ENCODE data around the gene KRT25. TPM values are rescaled to one million over a fixed set of nuclear protein-coding genes. Genes with fewer than 3 reads are reported as not detected.

Gene KRT25
- total and polyA plus RNA-seq, 2 of the 4 experiments (the other 2 are of a cell fraction) = not detected

DNA sequence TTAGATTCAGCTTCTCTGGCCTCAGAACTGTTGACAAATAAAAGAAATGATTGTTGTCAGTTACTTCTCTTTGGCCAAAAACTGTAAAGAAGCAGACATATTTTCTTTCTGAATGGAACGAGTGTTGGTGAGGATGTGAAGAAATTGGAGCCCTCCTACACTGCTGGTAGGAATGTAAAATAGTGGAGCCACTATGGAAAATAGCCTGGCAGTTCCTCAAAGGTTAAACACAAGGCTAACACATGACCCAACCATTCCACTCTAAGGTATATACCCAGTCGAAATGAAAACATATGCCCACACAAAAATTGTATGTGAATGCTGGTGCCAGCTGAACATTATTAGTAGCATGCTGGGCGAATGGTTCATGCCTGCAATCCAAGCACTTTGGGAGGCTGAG is 37.4 kb downstream of the KRT25 start:
- WGBS, 2 experiments (ENCODE audit: extremely low coverage in 2 of 2, insufficient read length in 1 of 2) = 40% methylated on average over 1 of the region's 3 CpGs; no CpG with 5 or more reads in 1 of the 2 experiments
- H3K4me2 ChIP-seq (ENCODE audit: low read depth, low read length) = no peak overlapping the region

More for the DNA sequence above, 37.4 kb downstream of the KRT25 start:
- Histone ChIP-seq H3K4me3 (ENCODE audit: insufficient read depth, low read depth, low read length) (no peak overlapping the region), H3K9me3 (ENCODE audit: control insufficient read depth, insufficient read depth, low read length) (no peaks in the 10 kb centered on the region), H3K36me3 (ENCODE audit: control insufficient read depth, insufficient read depth, low read length) (no peaks in the 10 kb centered on the region), H3K4me1 (ENCODE audit: control insufficient read depth, insufficient read depth, low read length) (no peaks in the 10 kb centered on the region), H4K5ac (ENCODE audit: low read depth, low read length) (no peak overlapping the region), H4K8ac (ENCODE audit: low read depth in 2 of 2, low read length in 2 of 2) (no peak overlapping the region), H3K9ac (ENCODE audit: low read depth, low read length) (no peak overlapping the region), H2AFZ (replicated peaks; ENCODE audit: low read length, poor library complexity) (no peak overlapping the region), H2BK5ac (ENCODE audit: low read depth, low read length, poor library complexity, severe bottlenecking) (no peak overlapping the region), H3K14ac (replicated peaks; ENCODE audit: low read depth, low read length) (no peak overlapping the region), H4K20me1 (ENCODE audit: insufficient read depth, low read length) (no peaks in the 10 kb centered on the region), H3K56ac (ENCODE audit: extremely low read depth, insufficient read depth, low read length) (no peak overlapping the region), H3K27me3 (ENCODE audit: control insufficient read depth, insufficient read depth, low read length) (peaks cover 44% of the 10 kb centered on the region), H3K23ac (ENCODE audit: low read depth, low read length) (no peak overlapping the region), H2AK9ac (replicated peaks; ENCODE audit: low read depth, low read length, poor library complexity) (no peak overlapping the region), H2BK20ac (ENCODE audit: low read depth, low read length) (no peak overlapping the region), H3K79me1 (ENCODE audit: low read depth in 1 of 2, low read length in 2 of 2) (no peaks in the 10 kb centered on the region), H3K27ac (ENCODE audit: insufficient read depth, low read length) (no peak overlapping the region), H2BK15ac (ENCODE audit: low read depth, low read length) (no peak overlapping the region), H3K18ac (ENCODE audit: low read depth, low read length) (no peak overlapping the region), H3K4ac (ENCODE audit: low read depth, low read length) (no peak overlapping the region), H3K9me1 (ENCODE audit: insufficient read depth, low read length) (no peaks in the 10 kb centered on the region), H2AK5ac (ENCODE audit: low read depth, low read length) (no peak overlapping the region), H2BK120ac (ENCODE audit: low read depth, low read length) (no peak overlapping the region), H4K91ac (ENCODE audit: insufficient read depth, low read depth, low read length) (no peak overlapping the region)
- dilution Hi-C loops (cut with HindIII; ENCODE audit: low sequenced_read_pairs, unreplicated experiment) = no loop called here
- POLR2A ChIA-PET (ENCODE audit: unreplicated experiment) = no interaction called here
- TF ChIP-seq FOS (IDR thresholded peaks at IDR 0.05; ENCODE audit: low read depth, low read length) (no peak), CHD1 (IDR thresholded peaks at IDR 0.05; ENCODE audit: low read depth, low read length) (no peak), NFE2L2 (IDR thresholded peaks at IDR 0.05; ENCODE audit: low read depth, low read length) (no peak), CEBPB (IDR thresholded peaks at IDR 0.05; ENCODE audit: low read depth, low read length) (no peak), MAZ (IDR thresholded peaks at IDR 0.05; ENCODE audit: borderline replicate concordance, low read depth, low read length) (no peak), RAD21 (IDR thresholded peaks at IDR 0.05; ENCODE audit: low read length) (no peak)
- TF ChIP-seq, protein P1, sequence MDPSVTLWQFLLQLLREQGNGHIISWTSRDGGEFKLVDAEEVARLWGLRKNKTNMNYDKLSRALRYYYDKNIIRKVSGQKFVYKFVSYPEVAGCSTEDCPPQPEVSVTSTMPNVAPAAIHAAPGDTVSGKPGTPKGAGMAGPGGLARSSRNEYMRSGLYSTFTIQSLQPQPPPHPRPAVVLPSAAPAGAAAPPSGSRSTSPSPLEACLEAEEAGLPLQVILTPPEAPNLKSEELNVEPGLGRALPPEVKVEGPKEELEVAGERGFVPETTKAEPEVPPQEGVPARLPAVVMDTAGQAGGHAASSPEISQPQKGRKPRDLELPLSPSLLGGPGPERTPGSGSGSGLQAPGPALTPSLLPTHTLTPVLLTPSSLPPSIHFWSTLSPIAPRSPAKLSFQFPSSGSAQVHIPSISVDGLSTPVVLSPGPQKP (IDR thresholded peaks at IDR 0.05; ENCODE audit: borderline replicate concordance, low read depth, low read length) = no peak
- TF ChIP-seq, protein P2, sequence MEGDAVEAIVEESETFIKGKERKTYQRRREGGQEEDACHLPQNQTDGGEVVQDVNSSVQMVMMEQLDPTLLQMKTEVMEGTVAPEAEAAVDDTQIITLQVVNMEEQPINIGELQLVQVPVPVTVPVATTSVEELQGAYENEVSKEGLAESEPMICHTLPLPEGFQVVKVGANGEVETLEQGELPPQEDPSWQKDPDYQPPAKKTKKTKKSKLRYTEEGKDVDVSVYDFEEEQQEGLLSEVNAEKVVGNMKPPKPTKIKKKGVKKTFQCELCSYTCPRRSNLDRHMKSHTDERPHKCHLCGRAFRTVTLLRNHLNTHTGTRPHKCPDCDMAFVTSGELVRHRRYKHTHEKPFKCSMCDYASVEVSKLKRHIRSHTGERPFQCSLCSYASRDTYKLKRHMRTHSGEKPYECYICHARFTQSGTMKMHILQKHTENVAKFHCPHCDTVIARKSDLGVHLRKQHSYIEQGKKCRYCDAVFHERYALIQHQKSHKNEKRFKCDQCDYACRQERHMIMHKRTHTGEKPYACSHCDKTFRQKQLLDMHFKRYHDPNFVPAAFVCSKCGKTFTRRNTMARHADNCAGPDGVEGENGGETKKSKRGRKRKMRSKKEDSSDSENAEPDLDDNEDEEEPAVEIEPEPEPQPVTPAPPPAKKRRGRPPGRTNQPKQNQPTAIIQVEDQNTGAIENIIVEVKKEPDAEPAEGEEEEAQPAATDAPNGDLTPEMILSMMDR (conservative IDR thresholded peaks at IDR 0.05; ENCODE audit: low read depth, low read length) = no peak
- TF ChIP-seq, protein P3, sequence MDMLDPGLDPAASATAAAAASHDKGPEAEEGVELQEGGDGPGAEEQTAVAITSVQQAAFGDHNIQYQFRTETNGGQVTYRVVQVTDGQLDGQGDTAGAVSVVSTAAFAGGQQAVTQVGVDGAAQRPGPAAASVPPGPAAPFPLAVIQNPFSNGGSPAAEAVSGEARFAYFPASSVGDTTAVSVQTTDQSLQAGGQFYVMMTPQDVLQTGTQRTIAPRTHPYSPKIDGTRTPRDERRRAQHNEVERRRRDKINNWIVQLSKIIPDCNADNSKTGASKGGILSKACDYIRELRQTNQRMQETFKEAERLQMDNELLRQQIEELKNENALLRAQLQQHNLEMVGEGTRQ (IDR thresholded peaks at IDR 0.05; ENCODE audit: low read depth, low read length) = no peak
- intact Hi-C loops (cut with micrococcal nuclease) = no loop called here
- in situ Hi-C loops (cut with MboI; ENCODE audit: low sequenced_read_pairs) = no loop called here
- no TSS peak for BruUV-seq (replicated peaks)
- ATAC-seq (ENCODE audit: low read depth) = no peak
- CTCF ChIA-PET = no interaction called here
- no peak for DNase-seq
